Activated CD4-positive, alpha-beta T cell treated with anti-CD3 and anti-CD28 coated beads, Interleukin-2, amount 50 U/mL, for 4 hours (primary cell): ENCODE measurements around the gene TDRD3.
"Not testable (repeated sequence)": the region's sequence is repeated elsewhere in the genome, so short reads cannot be mapped to it uniquely, and the experiment has no call there.

Experiments used
- DNase-seq, 2 experiments: peaks; one replicate each; pipeline ENCODE4 v3.0.0-alpha.2; 2020

The TDRD3 gene

DNA sequence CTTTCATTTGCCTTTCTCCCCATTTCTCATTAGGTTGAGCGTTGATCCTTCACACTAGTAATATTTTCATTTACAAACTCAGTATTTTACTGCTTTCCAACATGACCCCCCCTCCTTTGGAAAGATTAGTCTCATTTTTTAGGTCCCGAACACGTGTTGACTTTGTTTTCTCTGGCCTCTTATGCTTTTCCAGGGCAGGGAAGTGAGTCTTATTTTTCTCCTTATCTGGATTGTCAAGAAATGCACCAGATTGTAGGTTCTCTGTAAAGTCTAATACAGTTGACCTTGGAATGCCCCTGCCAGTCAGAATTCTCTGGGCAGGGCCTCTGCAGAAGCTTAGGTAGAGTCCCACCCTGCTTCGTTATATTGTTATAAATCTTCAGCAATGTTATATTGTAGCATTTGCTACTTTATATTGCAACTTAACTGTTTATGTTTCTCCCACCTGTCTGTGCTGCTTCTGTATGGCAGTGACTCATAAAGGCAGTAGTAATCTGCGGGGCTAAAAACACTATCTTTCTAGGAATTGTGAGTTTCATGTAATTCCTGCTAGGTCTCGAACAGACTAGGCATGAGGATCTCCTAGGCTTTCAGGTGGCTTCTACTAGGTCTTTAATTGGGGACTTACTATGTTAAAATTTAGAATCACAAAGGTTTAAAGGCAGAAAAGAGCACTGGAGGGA is 2.0 kb downstream of the TDRD3 start:
- DNase-seq, result no peak

DNA sequence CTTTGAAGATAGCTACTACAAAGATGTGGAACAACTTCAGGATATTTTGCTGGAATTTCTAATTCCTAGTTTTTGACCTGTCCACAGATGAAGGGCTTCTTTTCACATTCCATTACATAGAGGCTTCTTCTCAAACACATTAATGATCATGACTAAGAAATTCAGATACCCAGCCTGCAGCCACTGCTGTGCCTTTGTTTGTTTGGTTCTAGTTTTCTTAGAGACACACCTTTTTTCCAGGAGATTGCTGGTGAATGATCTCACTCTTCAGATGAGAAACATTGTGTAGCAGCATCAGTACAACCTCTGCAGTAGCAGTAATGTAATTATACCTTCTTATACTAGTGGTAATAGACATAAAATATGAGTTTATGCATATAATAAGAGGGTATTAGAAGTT is 5.0 kb downstream of the TDRD3 start:
- DNase-seq, result no peak

DNA sequence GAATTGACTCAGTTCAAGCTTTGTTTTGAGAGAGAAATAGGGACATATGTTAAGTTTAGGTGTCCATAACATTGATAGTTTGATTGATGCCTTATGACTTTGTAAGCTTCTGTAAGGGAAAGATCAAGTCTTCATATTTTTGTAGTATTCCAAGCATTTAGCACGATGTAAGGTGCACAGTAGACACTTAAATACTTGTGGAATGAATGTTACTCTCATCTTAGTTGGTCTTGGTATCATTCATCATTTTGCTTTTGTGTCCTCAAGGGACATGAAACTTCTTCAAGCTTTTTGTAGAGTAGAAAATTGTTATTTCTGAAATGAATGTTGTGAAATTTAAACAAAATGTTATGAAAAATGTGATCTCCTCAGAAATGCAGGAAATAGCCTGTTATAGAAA is 10.1 kb downstream of the TDRD3 start:
- no peak for DNase-seq

DNA sequence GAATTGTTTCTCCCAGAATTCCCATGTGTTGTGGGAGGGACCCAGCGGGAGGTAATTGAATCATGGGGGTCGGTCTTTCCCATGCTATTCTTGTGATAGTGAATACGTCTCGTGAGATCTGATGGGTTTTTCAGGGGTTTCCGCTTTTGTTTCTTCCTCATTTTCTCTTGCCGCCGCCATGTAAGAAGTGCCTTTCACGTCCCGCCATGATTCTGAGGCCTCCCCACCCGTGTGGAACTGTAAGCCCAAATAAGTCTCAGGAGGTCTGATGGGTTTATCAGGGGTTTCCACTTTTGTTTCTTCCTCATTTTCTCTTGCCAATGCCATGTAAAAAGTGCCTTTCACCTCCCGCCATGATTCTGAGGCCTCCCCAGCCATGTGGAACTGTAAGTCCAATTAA is 10.8 kb downstream of the TDRD3 start:
- not testable (repeated sequence) for DNase-seq

DNA sequence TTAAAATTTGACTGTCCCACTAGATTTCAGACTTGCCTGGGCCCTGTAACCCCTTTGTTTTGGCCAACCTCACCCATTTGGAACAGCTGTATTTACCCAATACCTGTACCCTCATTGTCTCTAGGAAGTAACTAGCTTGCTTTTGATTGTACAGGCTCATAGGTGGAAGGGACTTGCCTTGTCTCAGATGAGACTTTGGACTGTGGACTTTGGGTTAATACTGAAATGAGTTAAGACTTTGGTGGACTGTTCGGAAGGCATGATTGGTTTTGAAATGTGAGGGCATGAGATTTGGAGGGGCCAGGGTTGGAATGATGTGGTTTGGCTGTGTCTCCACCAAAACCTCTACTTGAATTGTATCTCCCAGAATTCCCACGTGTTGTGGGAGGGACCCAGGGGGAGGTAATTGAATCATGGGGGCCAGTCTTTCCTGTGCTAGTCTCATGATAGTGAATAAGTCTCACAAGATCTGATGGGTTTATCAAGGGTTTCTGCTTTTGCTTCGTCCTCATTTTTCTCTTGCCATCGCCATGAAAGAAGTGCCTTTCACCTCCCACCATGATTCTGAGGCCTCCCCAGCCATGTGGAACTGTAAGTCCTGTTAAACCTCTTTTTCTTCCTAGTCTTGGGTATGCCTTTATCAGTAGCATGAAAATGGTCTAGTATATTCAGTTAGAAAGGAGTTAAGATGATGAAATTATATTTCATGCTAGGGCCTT is 12.7 kb downstream of the TDRD3 start:
- not testable (repeated sequence) for DNase-seq

DNA sequence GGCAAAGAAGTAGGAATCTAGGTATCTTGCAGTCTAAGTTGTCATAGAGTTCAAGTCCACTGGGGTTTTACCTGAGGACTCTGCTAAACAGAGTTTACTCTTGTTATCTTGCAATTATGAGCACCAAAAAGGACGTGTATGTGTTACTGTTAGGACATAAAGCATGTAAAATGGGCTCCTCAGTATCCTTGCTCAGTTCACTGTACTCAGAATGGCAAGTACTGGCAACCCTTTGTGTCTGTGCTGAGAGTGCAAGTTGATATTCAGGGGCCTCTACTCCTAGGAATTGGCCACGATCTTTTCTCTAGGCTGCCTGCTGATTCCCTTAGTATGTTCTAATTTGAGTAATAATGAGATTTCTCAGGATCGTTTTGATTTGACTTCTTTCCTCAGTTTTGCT is 13.3 kb downstream of the TDRD3 start:
- no peak for DNase-seq

DNA sequence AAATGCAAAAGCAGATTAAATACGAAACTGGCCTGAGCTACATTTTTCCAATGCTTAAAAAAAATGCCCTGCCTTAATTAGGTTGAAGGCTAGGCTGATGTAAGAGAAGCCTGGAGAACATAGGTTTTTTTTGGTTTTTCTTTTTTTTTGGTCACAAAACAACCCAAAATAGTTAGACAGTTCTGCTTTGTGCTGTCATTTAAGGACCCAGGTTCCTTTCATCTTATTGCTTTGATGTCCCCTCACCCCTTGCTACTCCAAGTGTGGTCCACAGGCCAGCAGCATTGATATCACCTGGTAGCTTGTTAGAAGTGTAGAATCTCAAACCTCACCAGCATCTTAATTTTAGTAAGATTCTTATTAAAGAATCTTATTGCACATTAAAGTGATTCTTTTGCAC is 14.4 kb downstream of the TDRD3 start:
- DNase-seq, result no peak

DNA sequence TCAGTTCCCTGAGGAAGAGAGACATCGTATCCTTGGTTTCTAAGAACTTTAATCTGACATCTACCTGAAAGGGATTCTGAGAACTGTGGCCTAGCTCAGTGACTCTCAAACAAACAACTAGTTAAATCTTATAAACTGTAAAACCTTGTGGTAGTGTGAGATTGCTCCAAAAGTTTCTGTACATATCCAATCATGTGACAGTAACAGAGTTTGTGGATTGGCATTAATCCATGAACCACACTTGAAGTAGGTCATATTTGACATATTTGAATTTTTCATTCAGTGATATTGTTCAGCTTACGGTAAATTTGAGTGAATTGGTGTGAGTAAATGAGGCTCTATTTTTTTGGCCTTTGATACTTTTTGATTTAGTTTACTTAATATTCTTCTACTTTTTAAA is 15.0 kb downstream of the TDRD3 start:
- no peak for DNase-seq

DNA sequence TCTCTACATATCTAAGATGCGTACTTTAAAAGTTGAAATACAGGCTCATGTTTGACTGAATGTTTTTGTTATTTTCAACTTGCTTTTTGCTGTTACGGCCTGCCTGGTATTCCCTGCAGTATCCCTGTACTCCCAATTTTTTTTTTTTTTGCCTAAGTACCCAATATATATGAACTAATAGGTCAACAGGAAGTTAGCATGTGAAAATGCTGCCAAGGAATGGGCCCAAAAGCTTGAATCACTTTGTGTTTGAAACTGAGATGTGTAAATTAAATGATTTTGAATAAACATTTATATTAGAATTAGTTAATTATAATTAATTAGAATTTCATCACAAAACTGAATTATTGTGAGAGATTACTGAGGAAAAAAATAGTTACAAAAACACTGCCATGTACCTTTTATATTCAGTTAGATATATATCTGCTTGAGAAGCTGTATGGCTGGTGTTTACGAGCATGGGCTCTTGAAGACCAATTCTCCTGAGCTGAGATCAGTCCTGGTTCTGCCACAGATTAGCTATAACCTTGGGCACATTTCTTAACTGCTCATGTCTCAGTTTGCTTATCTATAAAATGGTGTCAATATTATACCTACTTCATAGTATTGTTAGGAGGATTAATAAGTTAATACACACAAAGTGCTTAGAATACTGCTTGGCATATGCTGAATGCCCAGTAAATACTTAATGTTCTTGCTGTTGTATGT is 16.0 kb downstream of the TDRD3 start:
- DNase-seq, result no peak

DNA sequence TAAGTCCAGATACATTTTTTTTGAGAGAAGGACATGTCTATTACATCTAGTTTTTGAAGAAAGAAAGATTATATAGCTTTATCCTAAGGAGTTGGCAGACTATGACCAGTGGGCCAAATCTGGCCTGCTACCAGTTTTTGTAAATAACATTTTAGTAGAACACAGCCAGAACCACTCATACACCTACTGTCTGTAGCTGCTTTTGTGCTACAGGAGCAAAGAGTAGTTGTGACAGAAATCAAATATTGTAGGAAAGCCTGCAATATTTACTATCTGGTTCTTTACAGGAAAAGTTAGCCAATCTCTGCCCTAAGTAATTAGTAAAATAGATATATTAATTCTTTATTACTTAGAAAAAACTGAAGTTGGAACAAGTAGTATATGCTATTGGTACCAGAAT is 17.2 kb downstream of the TDRD3 start:
- no peak for DNase-seq

DNA sequence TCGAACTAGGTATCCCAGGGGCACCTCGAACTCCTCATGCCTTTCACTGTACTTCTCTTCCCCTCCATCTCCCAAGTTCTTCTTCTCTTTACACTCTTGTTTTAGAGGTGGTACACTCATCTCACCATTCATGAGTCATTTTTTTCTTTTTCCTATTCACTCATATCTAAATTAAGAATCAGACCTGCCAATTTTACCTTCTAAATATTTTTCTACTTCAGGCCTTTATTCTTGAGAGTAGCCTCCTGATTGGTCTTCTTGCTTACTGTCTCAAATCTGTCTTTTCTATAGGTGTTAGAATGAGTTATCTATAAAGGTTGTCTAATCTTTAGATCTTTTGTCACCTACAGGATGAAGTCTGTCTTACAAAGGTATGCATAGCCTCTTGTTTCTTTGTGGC is 20.7 kb downstream of the TDRD3 start:
- DNase-seq, result no peak

DNA sequence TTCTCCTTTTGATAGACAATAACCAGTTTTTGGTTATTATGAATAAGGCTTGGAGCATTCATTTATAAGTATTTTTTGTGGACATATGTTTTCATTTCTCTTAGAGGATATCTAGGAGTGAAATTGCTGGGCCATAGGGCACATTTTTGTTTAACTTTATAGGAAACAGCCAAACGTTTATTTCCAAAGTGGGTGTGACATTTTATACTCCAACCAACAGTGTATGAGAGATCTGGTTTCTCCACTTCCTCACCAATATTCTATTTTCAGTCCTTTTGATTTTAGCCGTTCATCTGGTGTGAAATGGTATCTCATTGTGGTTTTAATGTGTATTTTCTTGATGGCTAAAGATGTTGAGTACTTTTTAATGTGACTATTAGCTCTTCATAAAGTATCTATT is 21.9 kb downstream of the TDRD3 start:
- no peak for DNase-seq

DNA sequence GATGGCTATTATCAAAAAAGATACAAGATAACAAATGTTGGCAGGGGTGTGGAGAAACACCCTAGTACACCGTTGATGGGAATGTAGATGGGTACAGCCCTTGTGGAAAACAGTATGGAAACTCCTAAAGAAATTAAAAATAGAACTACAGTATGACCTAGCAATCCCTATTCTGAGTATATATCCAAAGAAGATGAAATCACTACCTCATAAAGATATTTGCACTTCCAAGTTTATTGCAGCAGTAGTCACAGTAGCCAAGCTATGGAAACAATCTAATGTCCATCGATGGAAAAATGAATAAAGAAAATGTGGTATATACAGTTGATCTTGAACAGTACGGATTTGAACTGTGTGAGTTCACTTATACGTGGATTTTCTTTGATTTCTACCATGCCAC is 28.3 kb downstream of the TDRD3 start:
- no peak for DNase-seq

DNA sequence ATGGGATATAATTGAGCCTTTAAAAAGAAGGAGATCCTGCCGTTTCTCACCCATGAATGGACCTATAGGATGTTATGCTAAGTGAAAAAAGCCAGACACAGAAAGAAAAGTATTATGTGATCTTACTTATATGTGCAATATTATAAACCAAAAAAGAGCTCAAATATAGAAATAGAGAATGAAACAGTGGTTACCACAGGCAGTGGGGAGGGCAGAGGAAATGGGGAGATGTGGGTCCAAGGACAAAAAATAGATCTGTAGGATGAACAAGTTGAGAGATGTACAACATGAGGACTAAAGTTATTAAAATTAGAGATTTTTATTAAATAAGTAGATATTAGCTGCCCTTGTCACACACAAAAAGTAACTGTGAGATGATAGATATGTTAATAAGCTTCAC is 29.1 kb downstream of the TDRD3 start:
- no peak for DNase-seq

DNA sequence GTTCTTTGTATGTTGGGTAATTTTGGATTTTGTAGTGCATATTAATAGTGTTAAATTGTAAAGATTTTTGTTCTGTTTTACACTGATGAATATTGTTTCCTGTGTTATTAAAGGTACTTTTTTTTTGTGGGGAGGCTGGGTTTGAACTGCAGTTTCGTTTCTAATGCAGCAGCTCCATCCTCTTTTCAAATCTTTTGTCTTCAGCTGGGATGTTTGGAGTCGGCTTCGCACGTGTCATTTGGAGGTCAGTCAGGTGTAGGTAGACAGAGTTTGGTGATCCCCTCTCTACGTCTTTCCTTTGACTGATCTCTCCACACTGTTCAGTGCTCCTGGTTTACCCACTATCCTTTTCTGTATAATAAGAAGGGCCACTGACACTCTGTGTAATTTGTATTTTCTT is 30.3 kb downstream of the TDRD3 start:
- no peak for DNase-seq

DNA sequence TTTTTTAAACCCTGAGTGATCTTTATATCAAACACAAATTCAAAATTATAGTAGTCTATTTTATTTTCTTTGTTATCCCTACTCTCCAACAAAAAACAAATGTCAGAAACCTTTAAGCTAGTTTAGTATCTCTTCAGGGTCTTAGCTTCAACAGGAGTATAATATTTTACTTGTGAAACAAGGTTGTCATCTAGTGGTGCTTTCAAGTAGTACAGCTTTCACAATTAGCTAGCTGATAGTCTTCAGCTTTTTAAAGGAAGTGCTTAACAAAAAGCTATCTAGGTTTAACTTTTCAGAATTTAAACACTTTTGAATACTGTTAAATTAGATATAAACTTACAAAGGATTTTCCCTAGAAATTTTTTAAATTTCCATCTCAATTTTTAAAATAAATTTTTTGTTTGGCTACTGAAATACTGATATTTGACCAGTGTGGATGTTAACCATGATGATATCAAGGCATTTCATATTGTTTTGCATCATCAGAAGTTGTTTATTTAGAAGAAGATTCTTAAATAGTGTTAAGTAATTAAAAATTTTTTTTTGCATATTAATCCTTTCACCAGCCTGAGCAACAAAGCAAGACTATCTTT is 34.2 kb downstream of the TDRD3 start:
- no peak for DNase-seq

DNA sequence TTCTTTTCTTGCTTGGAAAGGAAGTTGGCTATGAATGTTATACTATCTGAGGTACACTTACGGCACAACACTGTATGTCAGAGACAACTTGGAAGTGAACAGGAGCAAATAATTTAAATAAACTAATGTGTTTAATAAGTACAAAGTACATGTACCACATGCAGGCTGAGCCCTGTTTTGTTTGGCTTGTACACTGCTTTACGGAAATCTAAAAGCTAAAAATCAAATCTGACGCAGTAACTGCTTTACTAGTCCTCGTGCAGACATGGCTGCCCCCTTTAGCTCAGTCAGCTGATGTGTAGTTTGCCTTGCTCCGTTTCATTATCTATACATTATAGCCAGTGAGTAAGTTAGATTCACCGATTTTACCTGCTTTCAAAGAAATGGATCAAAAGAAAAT is 36.5 kb downstream of the TDRD3 start:
- DNase-seq, result no peak

DNA sequence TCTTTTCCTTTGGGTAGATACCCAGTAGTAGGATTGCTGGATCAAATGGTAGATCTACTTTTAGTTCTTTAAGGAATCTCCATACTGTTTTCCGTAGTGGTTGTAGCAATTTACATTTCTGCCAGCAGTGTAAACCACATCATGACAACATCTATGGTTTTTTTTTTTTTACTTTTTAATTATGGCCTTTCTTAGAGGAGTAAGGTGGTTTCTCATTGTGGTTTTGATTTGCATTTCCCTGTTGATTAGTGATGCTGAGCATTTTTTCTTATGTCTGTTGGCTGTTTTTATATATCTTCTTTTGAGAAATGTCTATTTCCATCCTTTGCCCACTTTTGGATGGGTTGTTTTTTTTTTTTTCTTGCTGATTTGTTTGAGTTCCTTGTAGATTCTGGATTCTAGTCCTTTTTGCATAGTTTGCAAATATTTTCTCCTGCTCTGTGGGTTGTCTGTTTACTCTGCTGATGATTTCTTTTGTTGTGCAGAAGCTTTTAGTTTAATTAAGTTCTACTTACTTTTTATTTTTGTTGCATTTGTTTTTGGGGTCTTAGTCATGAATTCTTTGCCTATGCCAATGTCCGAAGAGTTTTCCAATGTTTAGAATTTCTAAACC is 38.8 kb downstream of the TDRD3 start:
- no peak for DNase-seq

DNA sequence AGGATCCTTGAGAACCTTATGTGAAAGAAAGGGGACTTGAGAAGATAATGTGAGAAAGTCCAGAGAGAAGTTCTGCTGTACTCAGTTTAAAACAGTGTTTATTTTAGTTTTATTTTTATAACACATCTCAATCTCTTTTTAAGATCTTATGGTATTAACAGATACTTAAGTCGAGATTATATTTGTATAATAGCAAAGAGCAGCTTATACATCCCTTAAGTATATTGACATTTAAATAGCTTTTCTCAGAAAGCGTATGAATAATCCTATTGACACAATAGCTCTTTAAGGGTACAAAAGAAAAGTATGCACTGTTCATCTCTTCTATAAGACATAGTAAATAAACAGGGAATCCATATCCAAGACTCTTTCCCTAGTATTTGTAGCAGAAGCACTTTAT is 42.2 kb downstream of the TDRD3 start:
- DNase-seq, result no peak

DNA sequence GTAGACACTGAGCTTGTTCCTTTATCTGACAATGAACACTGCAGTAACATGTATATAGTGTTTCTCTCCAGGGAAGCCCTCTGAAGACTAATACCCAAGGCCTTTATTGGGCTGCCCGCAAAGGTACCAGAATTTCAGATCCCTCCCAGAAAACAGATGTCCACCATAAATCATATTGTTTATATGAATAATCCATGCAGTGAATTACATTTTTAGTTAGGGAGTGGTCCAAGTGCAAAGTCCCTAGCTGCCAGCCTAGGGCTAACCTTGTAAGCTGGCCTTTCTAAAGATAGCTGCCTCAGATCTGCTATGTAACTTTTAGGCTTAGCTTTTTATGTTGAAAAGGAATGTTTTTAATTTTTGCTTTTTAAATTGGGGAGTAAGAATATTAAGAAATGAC is 44.7 kb downstream of the TDRD3 start:
- DNase-seq, result no peak

DNA sequence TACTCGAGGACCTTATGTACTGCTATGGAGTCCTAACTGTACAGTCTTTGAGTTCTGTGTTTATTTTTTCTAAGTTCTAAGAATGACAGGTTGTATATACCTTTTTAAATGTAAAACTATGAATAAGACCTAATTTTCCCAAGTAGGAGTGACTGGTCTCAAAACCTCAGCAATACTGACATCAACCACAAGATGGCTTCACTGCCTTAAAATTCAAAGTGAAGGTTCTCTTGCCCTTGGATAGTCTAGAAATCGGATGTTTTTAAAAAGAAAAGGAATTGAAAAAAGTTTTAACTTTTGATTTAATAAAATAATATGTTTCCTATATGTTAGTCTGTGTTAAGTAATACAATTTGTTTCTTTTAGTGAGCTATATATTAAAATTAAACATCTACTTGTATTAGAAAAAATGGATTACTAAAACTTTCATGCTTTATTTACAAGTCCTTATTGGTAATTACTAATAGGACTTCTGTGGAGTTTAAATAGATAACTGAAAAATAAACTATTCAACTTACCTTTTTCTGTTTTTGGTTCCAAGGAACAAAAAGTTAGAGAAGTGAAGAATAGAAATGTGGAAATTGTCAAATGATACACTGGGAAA is 52.0 kb downstream of the TDRD3 start:
- DNase-seq, result no peak

DNA sequence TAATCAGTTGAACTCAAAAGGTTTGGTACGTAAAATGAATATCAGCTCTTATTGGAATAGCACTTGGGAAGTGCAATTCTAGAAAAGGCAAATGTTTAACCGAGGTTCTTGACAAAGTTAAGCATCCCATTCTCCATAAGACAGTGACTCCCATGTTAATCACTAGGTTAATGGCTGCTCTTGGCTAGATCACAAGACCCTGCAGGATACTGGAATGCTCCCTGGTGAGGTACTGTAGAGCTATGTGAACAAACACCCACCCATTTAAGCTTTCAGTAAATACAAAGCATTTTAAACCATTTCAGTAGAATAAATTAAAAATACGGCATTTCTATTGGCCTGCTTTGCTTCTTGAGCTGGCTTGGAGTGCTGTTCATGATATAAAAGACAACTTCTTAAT is 56.5 kb downstream of the TDRD3 start:
- DNase-seq, result no peak

DNA sequence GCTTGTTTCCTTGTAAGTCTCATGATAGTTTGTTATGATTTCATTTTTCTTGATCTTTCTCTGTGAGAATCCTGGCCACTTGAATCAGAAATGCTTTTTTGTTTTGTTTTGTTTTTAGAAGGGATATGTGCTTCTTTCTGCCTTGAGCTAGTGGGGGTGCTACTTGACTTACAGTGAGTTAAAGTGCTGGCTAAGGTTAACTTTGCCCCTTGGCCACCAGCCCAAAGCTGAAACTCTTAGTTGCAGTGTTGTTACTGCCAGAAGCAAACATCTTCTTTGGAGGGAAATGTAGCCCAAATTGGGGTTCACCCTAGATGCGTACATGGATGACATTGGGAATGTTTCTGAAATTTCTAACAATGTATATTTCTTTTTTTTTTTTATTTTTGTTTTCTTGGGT is 57.4 kb downstream of the TDRD3 start:
- no peak for DNase-seq
